Stimulated activated CD4-positive, alpha-beta T cell treated with anti-CD3 and anti-CD28 coated beads, TNF-alpha, amount 100 ng/mL, for 4 hours (primary cell): ENCODE measurements around the gene SYPL2.
"Not testable (repeated sequence)": the region's sequence is repeated elsewhere in the genome, so short reads cannot be mapped to it uniquely, and the experiment has no call there.

ENCODE experiments used
- DNase-seq, 3 experiments: peaks; one replicate each; pipeline ENCODE4 v3.0.0-alpha.2; 2020; ENCODE audit warnings: low read depth in 3 of 3

Gene SYPL2

GRCh38 chr1:109466452-109467300, at the start of gene SYPL2:
SYPL2 (plus strand) TSS chr1:109466546; CDS start chr1:109466844, 298 bp downstream.
- no peak for DNase-seq

DNA sequence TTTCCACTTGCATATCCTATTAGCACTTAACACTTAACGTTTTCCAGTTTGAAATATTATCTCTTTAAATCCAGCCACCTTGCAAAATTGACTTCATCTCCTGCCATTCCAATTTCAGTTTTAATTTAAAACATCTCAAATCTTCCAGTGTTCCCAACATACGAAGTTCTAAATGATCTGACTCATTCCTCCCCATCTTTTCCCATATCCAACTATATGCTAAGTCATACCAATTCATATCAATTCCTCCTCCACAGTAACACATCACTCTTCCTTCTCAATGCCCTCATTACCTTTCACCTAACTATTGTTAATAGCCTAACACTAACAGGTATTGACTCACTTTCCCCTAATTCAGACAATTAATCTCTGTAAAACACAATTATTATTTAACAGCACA, 42.8 kb upstream of the SYPL2 start:
- no peak for DNase-seq

DNA sequence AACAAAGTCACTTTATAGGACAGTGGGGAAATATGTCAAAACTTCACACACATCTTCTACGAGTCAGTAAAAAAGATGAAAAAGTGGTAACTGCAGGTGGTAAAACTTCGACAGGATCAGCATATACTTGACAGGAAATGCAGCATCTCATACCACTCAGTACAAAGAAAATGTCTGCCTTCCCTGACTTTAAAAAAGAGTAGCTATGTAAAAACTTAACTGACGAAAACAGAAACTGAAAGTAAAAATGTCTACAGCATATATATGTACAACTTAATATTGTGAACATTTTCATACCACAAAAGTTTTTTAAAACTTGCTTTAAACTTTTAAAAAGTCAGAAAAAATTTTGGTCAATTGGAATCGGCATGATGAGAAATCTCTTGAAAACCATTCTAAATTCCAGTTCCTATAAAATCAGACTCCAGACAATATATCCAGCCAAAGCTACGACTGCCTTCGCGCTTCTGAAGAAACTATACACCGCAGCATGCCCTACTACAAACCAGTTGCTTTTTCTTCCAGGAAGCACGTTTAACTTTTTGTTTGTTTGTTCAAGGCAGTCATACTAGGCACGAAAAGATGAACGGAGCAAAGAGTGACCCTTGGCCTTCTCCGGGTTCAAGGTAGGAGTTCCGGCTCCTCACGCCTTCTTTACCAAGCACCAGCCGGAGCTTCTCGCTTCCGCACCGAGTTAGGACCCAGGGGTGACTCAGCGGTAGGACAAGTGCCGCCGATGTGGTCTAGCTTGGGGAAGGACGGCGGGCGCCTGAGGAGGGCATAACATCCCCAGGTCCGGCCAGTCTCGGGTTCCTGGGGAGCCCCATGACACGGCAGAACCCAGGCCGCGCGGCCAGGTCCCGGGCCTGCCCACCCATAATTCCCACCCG, 40.7 kb upstream of the SYPL2 start:
- peak in 2 of 3 experiments; percentile 28 to 31 for DNase-seq

DNA sequence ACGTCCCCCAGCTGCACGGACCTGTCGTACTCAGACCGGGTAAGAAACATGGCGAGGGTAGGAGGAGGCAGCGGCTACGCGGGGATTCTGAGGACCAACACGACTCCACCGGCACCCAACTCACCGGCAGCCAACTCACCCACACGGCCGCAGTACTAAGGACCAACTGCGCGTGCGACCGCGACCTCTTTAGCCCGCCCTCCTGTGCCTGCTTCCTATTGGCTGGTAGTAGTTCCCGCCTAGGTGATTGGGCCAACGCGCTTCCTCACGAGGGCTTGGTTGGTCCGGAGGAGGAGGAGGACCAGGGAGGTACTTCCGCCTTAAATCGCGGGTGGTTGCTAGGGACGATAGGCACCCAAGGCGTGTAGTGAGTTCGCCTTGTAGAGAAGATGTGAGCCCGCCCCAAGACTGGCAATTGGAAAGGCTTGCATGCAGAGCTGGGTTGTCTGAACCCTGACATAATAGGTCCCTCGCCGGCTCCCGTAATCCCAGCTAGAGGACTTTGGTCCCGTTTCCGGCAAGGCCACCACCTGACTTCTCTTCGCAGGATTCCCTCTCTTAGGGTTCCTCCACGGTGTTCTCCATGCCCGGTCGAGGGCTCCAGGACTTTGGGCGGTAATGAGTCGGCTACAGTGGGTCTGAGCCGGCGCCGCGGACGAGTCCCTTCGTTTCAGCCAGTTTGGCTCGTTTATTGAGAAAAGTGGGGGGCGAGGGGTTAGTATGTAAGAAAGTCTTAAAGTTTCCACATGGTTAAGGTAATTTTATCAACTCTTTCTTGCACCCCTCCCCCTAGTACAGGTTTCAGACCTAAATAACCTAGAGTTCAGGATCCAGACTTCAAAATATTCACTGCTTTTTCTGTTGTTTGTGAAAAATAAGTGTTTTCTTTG, 39.8 kb upstream of the SYPL2 start, which contains the start of gene PSMA5:
Gene PSMA5, minus strand, starts transcription at position 168 of the 890 bp plus-strand sequence. Its CDS starts 118 bp downstream, at position 50.
- DNase-seq: peak; percentile 77 to 93 (median 89)

GRCh38 chr1:109427171-109427467, 39.2 kb upstream of the SYPL2 start:
- no peak for DNase-seq

GRCh38 chr1:109432336-109432735, 34.0 kb upstream of the SYPL2 start:
- no peak for DNase-seq

DNA sequence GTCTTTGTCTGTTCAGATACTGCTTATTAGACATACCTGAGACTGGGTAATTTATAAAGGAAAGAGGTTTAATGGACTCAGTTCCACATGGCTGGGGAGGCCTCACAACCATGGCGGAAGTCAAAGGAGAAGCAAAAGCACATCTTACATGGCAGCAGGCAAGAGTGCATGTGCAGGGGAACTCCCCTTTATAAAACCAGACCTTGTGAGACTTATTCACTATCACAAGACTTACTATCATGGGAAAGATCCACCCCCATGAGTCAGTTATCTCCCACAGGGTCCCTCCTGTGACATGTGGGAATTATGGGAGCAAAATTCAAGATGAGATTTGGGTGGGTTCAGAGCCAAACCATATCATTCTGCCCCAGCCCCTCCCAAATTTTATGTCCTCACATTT, 33.0 kb upstream of the SYPL2 start:
- DNase-seq: no peak

- DNase-seq: no peak
Observed at GRCh38 chr1:109434484-109434883, 31.9 kb upstream of the SYPL2 start.

DNA sequence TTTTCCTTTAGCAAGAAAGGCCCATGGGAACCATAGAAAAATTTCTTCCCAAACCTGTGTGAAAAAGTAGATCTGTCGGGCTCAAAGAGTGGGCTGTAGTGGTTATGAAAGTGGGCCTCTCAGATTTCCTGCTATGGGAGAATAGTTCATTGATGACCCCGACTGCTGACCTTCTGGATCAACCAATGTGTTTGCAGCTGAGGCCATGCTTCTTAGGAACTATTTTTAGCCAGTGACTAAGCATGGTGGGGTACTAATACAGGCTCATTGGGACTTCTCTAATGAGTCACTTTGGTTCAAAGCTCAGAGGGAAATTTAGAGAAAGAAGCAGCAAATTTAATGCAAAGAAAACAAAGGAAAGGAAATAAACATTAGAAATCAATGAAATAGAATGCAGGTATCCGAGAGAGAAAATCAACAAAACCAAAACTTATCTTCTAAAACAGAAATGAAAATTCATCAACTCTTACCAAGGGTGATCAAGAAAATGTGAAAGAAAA, 27.5 kb upstream of the SYPL2 start:
- DNase-seq: no peak

DNA sequence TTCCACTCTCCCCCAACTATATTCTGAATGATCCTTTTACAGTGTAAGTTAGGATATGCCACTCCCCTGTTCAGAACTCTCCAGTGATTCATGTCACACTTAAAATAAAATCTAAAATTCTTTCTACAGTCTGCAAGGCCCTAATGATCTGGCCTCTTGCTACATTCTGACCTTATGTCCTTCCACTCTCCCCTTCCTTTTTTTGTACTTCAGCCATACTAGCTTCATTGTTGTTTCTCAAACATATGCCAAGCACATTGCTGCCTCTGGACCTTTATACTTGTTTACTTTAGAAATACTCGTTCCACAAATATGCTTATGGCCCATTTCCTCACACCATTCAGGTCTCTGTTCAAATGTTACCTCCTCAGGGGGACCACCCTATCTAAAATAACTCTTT, 25.3 kb upstream of the SYPL2 start:
- no peak for DNase-seq

- no peak for DNase-seq
Observed at GRCh38 chr1:109443476-109443875, 22.9 kb upstream of the SYPL2 start.

GRCh38 chr1:109444346-109444745, 22.0 kb upstream of the SYPL2 start:
- DNase-seq: no peak

DNA sequence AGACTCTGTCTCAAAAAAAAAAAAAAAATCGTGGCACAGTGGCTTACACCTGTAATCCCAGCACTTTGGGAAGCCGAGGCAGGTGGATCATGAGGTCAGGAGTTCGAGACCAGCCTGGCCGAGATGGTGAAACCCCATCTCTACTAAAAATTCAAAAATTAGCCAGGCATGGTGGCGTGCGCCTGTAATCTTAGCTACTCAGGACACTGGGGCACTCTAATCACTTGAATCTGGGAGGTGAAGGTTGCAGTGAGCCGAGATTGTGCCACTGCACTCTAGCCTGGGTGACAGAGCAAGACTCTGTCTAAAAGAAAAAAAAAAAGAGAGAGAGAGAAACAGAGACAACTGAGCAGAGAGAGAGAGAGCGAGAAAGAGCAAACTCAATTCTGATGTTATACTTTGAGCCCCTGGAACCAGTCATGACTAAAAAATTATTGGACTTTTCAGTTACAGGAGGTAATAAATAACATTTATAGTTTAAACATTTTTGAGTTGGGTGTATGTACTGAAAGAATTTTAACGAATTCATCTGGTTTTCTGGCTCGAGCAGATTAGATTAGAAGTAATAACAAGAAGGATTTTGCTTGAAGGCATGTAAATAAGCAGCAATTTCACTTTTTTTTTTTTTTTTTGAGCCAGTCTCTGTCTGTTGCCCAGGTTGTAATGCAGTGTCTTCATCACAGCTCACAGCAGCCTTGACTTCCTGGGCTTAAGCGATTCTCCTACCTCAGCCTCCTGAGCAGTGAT, 20.2 kb upstream of the SYPL2 start:
- DNase-seq: not testable (repeated sequence)

DNA sequence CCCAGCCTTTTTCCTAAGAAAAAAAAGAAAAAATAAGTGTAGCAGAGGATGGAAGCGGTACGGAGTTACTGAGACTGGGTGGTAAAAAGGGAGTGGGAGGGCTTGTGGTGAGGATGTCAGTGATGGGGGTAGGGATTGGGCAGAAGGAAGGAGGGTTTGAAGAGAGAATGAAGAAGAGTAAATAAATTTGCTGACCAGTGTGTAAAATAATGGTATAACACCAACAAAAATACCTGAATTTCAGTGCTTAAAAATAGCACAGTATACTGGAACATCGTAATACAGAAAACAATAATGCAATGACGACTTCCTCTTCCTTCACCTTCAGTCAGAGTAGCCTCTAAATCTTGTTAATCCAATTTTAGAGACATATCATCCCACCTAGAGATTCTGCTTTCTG, 18.8 kb upstream of the SYPL2 start:
- DNase-seq: no peak

DNA sequence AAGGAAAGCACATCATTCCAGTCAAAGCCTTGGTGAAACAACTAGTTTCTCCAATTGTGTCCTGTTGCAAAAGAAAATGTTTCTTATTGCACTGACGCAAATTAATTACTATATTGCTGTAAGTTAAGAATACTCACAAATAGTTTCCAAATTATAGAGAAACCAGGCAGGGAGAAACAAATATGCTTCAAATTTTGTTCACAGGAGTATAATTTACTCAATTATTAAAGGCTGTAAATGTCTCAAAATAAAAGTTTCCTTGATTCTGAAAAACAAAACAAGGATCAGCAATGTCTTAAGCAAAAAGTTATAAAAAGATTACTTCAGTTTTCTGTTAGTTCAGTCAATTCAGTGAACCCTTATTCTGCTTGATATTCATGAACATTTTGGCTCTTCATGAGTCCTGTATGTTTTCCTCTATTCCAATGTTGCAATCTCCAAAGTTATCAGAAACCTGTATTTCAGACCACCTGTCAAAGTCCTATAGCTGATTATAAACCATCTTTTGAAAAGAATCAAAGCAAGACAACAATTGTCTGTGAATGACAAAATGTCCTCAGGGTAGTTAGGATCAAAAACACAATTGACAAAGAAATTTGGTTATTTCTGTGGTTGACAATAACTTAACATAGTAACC, 11.7 kb upstream of the SYPL2 start:
- no peak for DNase-seq

GRCh38 chr1:109457819-109458218, 8.5 kb upstream of the SYPL2 start:
- DNase-seq: no peak

DNA sequence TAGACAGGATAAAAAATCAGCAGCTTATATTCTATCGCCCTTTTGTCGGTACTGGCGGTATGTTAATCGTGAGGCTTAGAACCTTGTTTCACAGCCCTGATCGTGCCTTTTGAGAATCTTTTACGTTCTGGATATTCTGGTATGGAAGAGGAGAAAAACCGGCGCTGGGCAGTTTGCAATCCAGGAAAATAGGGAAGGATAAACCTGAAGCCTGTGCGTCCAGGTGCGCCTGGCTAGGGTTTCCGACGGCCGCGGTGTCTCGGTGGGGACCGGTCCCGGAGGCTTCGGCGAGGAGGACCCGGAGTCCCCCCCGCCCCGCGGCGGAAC, 258 bp upstream of the SYPL2 start:
- DNase-seq: no peak

DNA sequence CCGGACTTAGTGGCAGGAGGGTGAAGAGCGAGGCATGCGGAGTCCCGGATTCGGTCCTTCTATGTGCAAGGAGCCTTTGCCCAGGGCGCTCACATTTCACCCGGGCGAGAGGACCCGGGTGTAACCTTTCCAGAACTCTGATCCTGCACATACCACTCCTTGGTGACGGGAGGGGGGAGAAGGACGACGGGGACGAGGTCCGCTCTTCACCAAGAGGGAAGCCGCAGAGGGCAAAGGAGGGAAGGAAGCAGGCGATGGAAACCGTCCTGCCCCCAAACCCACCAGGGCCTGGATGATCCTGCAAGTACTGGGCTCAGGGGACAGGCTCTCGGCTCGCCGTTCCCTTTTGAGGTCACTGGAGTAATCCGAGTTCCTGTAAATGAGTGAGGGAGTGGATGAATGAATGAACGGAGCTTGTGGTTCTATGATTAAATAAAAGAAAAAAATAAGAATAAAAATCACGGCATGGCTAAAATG, 993 bp downstream of the SYPL2 start:
- DNase-seq: no peak

DNA sequence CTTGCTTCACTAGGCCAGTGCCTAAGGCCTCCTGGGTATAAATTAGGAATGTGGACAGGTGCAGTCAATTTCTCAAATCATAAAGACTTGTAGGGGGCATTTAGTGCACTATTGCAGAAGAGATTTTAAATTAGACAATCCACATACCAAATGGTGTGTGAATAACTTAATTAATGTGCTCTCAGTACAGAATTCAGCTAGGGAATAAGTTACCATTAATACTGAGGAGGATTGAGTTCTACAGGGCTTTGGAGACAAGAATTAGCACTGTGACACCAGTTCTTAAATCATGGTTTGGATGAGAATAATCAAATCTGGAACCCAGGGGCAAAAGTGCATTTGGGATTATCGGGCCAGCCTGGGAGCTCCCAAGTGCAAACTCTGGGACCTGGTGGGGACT, 1.7 kb downstream of the SYPL2 start:
- DNase-seq: no peak

GRCh38 chr1:109468903-109469302, 2.6 kb downstream of the SYPL2 start:
- DNase-seq: no peak
